SH-SY5Y (cell line): ENCODE measurements around the gene DPEP2.

Experiments used
- GATA2 ChIP-seq: IDR thresholded peaks from 2 replicates; pipeline ENCODE4 v1.6.1; 2011; ENCODE audit warnings: mild to moderate bottlenecking, low read depth, low read length
- GATA3 ChIP-seq: IDR thresholded peaks from 2 replicates; pipeline ENCODE4 v1.6.1; 2011; ENCODE audit warnings: low read depth, mild to moderate bottlenecking, low read length, moderate library complexity

DNA sequence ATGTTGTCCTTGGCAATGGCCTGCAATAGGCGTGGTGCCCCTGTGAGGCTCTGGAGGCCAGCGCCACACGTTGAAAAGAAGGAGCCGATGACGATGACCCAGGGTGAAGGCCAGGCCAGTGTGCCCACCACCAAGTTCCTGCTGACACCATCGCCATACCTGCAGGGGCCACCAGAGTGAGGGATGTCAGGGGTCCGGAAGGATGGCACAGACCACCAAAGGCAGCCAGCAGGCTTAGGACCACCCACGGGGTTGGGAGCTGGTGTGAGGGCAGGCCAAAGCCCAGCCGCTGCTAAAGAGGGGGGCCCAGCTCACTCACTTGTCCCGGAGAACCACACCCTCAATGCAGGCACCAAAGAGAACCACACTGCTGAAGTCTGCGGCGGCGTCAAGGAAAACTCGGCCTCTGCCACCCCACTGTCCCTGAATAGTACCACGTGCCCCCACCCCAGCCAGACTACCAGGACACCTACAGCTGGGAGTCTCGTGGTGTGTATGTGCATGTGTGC is 48.9 kb downstream of the DPEP2 start:
- TF ChIP-seq GATA2 (no peak), GATA3 (no peak)
